GM19463 (cell line): ENCODE results near the gene STBD1.
"Not testable (repeated sequence)": the region's sequence is repeated elsewhere in the genome, so short reads cannot be mapped to it uniquely, and the experiment has no call there.

ENCODE experiments used
- ATAC-seq: cut with Tn5 transposase; IDR thresholded peaks from one replicate; pipeline ENCODE4 v1.9.1; 2021; ENCODE audit warnings: mild to moderate bottlenecking, moderate library complexity; ENCODE audit not compliant: unreplicated experiment

The STBD1 gene

GRCh38 chr4:76282941-76283689, 23.4 kb upstream of the STBD1 start:
- no peak for ATAC-seq

DNA sequence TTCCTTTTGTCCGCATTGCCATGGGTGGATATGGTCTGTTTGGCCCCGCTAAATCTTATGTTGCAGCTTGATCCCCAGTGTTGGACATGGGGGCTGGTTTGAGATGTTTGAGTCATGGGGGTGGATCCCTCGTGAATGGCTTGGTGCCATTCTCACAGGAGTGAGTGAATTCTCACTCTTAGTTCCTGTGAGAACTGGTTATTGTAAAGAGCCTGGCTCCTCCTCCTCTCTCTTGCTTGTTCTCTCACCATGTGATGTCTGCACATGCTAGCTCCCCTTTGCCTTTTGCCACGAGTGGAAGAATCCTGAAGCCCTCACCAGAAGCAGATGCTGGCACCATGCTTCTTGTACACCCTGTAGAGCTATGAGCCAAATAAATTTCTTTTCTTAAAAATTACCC, 22.6 kb upstream of the STBD1 start:
- ATAC-seq: no peak

GRCh38 chr4:76287811-76288210, 18.7 kb upstream of the STBD1 start:
- not testable (repeated sequence) for ATAC-seq

GRCh38 chr4:76292730-76293129, 13.8 kb upstream of the STBD1 start:
- ATAC-seq: no peak

DNA sequence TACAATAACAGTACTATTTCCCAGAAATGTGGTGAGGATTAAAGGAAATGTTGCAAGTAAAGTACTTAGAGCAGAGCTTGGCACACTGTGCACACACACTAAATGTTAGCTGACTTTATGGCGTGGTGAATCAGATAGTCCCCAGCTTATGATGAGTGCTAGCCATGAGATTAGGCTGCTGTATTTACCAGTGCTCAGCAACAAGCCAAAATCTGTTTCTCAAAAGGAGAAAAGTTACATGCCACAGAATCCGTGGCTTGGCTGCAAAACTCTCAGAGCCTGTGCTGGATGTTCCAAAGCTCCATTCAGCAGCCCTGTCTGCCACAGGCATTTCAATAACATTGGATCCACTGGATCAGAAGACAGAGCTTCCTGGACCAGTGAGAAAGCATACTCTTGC, 12.8 kb upstream of the STBD1 start:
- ATAC-seq: no peak

DNA sequence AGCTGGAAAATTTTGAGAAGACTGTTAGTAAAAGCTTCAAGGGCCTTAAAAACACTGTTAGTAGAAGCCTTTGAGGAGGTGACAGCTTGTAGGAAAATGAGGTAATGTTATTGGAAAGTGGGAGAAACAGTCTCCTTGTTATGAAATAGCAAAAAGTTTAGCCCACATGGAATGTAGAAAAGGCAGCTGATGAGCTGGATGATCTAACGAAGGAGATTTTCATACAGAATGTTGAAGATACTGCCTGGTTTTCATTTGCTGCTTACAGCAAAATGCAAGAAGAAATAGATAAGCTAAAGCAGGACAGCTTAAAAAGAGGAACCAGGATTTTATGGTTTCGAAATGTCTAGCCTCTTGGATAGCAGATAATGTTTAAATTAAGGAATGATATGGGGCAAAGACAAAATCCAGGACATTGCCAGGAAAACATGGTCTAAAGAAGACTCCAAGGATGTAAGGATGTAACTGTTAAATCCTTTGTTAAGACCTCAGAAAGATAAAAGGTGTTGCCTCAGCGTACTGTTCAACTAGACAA, 10.2 kb upstream of the STBD1 start:
- ATAC-seq: no peak

- no peak for ATAC-seq
These were observed 8.3 kb upstream of the STBD1 start for GRCh38 chr4:76298227-76298626.

DNA sequence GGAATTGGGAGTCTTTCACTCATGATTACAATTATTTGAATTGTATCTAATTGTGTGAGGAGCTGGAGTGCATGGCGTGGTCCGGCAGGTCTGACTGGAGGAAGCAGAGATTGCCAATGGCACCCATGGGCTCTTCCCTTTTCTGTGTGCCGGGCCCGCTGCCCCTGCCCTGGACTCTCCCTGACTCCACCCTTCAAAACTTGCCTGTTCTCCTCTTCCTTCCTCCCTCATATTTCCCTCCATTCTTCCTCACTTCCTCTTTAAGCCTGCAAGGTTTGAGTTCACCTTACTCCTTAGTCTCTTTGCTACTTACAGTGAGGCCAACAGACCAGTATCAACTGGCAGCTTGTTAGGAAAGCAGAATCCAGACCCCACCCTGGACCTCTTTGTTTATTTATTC, 6.5 kb upstream of the STBD1 start:
- no peak for ATAC-seq

DNA sequence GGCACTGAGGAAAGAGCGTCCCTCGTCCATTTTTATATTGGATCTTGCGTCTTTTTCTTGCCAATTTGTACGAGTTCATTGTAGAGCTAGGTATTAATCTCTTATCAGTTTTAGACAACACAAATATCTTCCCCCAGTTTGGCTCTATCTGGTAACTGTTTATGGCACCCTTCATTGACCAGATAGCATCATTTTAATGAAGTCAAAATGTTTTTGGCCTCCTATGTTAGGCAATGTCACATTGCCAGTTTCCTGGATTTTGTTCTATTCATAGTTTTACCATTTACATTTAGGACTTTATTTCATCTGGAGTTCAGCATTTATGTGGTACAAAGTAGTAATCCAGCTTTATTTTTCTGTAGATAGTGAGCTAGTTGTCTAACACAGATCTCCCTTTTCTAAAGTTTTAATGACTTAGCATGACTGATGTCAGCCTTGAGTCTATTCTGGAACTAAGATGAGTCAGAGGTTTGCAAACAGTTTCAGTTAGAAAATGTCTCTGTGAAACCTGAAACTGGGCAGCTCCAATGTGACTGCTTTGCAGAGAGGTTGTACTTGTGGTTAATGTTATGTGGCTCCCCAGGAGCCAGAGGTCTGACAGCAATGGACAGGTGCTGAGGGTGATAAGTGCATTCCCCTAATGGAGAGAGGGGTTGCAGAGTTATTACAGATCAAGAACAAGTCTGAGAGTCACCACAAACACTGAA, 5.3 kb upstream of the STBD1 start:
- peak; percentile 98 for ATAC-seq

GRCh38 chr4:76301775-76302162, 4.8 kb upstream of the STBD1 start:
- ATAC-seq: no peak

DNA sequence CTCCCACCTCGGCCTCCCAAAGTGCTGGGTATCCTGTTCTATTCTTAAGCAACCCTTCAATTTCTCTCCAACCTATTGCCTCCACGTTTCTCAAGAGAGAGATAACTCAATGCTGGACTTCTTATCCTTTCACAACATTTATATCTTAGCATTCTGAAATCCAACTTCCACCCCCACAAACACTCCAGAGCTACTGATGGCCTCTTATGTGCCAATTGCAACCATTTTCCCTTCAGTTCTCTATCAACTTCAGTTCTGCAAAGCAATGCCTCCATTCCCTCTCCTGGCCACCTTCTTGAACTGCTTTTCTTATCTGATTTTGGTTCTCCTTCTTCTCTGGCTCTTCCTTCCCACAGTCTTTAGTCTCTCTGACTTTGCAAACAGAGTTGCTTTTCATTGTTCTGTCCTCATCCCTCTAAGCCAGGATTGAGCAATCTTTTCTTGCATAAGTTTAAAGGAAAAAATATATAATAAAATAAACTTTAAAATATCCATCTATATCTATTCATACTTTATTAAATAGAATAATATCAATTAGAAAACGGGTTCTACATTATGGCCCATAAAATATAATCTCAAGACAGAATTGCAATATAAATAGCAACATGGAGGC, 3.6 kb upstream of the STBD1 start:
- ATAC-seq: no peak

DNA sequence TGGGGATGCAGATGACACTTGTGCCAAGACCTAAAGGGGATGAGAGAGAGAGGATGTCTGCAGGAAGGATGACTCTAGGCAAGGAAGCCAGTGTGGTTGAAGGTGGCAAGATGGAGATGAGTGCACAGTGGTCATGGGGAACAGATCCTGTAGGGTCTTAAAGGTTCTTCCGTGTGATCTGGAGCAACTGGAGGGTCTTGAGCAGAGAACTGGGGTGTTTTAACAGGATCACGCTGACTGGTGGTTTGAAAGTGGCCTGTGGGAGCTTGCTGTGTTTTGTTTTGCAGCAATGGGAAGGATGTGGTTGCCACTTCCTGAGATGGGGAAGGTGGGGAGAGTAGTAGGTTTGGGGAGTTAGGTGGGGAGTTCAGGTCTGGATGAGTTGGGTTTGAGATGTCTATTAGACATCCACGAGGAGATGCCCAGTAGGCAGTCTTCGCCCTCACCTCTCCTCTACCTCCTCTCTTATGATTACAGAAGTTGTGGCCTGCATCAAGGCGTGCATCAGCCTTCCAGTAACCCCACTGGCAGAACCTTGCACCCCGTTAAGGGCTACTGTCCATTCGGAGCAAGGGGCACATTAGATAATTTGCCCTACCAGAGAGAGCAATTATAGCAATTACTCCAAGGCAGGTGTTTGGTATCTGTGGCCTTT, 1.4 kb upstream of the STBD1 start:
- no peak for ATAC-seq

GRCh38 chr4:76306882-76307659, 538 bp downstream of the STBD1 start:
- no peak for ATAC-seq

DNA sequence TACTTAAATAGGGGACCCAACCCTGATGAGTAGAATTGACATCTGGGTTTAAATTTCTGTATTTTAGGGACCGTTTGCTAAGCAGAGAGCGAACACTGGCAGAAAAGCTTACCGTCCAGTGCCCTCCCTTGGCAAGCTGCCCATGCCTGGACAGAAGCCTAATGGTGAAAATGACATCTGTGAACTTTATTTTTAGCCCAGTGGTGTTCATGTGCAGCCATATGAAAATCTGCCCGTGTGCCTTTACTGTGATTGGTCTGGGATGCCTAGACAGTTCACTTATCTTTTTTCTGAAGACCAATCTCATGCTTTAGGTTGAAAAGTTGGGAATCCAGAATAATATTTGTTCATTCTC, 1.1 kb downstream of the STBD1 start:
- no peak for ATAC-seq

DNA sequence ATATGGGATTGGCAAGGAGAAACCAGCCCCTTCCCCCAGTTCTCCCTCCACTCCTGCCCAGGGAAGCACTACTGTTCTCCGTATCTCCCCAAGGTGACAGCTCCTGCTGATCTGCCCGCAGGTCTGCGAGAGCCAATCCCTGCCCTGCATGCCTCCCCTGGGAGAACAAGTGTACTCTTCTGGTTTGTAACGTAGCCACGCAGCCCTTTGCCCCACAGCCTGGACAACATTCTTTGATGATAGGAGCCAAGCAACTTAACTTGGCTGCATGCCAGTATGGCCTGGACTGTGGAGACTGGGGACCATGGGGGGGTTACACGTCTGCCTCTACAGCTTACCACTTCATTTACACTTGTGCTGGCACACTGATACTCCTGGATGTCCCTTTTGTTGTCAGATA, 2.0 kb downstream of the STBD1 start:
- no peak for ATAC-seq

- no peak for ATAC-seq
These were observed 3.5 kb downstream of the STBD1 start for GRCh38 chr4:76309939-76310550.

DNA sequence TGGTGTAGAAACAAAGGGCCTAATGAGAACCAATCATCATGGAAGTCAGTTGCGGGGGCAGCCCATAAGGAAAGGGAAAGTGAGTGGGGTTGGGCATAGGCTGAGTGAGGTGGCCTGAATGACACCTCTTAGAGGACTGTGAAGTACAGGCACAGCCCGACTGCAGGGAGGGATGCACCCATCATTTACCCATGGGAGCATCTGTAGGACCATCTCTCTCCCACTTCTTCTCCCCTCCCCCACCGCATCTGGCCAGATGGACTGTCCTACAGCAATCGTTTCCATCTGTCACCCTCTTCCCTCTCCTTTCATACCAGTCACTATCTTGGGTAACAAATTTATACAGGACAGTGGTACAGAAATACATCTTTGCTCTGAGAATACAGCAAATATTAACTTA, 4.2 kb downstream of the STBD1 start:
- ATAC-seq: no peak

DNA sequence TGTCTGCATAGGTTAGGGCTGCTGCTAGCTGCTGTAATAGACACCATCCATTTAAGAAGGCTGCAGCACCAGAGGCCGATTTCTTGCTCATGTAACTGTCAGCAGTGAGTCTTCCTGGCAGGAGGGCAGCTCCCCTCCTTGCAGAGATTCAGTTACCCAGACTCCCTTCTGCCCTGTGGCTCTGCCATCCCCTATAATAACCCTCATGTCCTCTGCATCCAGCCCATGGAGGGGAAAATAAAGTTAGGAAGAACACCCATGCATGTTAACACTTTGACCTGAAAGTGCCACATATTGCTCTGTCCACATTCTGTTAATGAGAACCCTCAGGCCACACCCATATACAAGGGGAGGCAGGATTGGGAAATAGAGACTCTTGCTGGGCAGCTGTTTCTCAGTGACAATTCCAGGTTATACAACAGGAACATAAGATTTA, 5.4 kb downstream of the STBD1 start:
- no peak for ATAC-seq

GRCh38 chr4:76312457-76312856, 5.9 kb downstream of the STBD1 start:
- no peak for ATAC-seq

- ATAC-seq: no peak
These were observed 7.0 kb downstream of the STBD1 start for GRCh38 chr4:76313547-76313946.
